ENCODE measurements around the gene SEC23IP.

The SEC23IP gene

DNA sequence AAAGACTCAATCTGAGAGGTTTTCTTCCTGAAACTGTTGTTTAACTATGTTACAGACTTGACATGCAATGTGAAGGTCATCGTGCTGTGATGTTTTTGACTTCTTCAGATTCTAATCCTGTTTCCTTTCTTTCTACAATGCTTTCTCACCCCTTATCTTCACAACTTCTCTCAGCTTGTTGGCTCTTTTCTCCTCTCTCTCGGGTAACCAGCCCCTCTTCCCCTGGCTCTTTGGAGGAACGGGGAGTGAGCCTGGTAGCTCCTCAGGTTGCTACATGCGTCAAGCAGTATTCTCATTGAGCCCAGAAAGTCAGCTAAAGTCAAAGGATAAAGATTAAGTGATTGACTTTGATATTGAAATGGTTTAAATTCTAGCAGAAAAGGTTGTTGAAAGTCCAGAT lies 40.1 kb downstream of the SEC23IP start:
- no peak overlapping the region for H2AFZ ChIP-seq
- H3K4me2 ChIP-seq (ENCODE audit: low read length) = no peak overlapping the region
- no peak overlapping the region for H3K27ac ChIP-seq
- H3K79me2 ChIP-seq = no peaks in the 10 kb centered on the region
- no peaks in the 10 kb centered on the region for H3K4me1 ChIP-seq
- H3K27me3 ChIP-seq (ENCODE audit: control insufficient read depth, insufficient read depth, low read length) = no peaks in the 10 kb centered on the region
- no peak overlapping the region for H3K9ac ChIP-seq
- no peaks in the 10 kb centered on the region for H3K9me3 ChIP-seq (ENCODE audit: control insufficient read depth, low read length)
- no peaks in the 10 kb centered on the region for H3K36me3 ChIP-seq (ENCODE audit: control insufficient read depth, insufficient read depth, low read length)
- H3K4me3 ChIP-seq (ENCODE audit: low read depth, low read length) = no peak overlapping the region
- no peak for TF ChIP-seq CTCF (IDR thresholded peaks at IDR 0.05)

DNA sequence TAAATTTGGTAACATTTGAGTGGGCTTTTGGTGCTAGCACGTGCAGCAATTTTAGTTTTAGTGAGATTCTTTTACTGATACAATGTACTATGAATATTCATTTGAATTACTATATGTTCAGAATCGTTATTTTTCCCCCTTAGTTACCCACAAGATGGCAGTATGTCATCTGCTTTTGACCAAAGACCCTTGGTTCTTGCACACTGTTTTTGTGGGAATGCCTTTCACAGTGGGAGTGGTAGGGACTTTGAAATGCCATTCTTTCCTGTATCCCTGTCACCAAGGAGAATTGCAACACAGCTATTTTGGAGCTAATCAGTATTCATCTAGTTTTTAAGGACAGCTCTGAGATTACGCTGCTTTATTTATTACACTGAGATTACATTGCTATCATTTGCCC lies 40.6 kb downstream of the SEC23IP start:
- Histone ChIP-seq H3K4me3 (ENCODE audit: low read depth, low read length) (no peak overlapping the region), H3K4me2 (ENCODE audit: low read length) (no peak overlapping the region), H3K27ac (no peak overlapping the region), H3K4me1 (no peaks in the 10 kb centered on the region), H3K36me3 (ENCODE audit: control insufficient read depth, insufficient read depth, low read length) (no peaks in the 10 kb centered on the region), H3K27me3 (ENCODE audit: control insufficient read depth, insufficient read depth, low read length) (no peaks in the 10 kb centered on the region), H2AFZ (no peak overlapping the region), H3K9ac (no peak overlapping the region), H3K79me2 (no peaks in the 10 kb centered on the region), H3K9me3 (ENCODE audit: control insufficient read depth, low read length) (no peaks in the 10 kb centered on the region)
- TF ChIP-seq CTCF (IDR thresholded peaks at IDR 0.05) = no peak

DNA sequence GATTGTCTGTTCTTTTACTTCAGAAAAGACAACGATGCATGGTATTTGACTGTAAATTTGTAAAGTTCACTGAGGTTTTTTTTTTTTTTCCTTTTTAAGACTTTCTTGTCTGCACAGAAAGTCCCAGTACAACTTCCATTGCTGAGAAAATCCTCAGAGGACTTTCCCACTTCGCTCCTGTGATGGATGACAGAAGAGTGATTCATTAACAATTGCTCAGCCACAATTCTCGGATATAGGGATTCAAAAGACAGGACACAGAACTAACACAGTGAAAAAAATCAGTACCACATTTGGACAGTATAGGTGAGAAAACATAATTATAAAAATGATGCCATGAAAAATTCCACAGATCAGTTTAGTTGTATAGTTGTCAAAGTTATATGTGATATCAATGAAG lies 48.0 kb downstream of the SEC23IP start:
- Histone ChIP-seq H3K4me1 (no peaks in the 10 kb centered on the region), H3K9ac (no peak overlapping the region), H3K27me3 (ENCODE audit: control insufficient read depth, insufficient read depth, low read length) (no peaks in the 10 kb centered on the region), H3K36me3 (ENCODE audit: control insufficient read depth, insufficient read depth, low read length) (no peaks in the 10 kb centered on the region), H3K4me2 (ENCODE audit: low read length) (no peak overlapping the region), H3K9me3 (ENCODE audit: control insufficient read depth, low read length) (no peaks in the 10 kb centered on the region), H3K4me3 (ENCODE audit: low read depth, low read length) (no peak overlapping the region), H3K79me2 (no peaks in the 10 kb centered on the region), H3K27ac (no peak overlapping the region), H2AFZ (no peak overlapping the region)
- no peak for TF ChIP-seq CTCF (IDR thresholded peaks at IDR 0.05)

GRCh38 chr10:119942973-119943372 lies 50.4 kb downstream of the SEC23IP start:
- Histone ChIP-seq H3K27me3 (ENCODE audit: control insufficient read depth, insufficient read depth, low read length) (no peaks in the 10 kb centered on the region), H2AFZ (no peak overlapping the region), H3K4me1 (no peaks in the 10 kb centered on the region), H3K4me3 (ENCODE audit: low read depth, low read length) (no peak overlapping the region), H3K4me2 (ENCODE audit: low read length) (no peak overlapping the region), H3K27ac (no peak overlapping the region), H3K36me3 (ENCODE audit: control insufficient read depth, insufficient read depth, low read length) (no peaks in the 10 kb centered on the region), H3K79me2 (no peaks in the 10 kb centered on the region), H3K9me3 (ENCODE audit: control insufficient read depth, low read length) (no peaks in the 10 kb centered on the region), H3K9ac (no peak overlapping the region)
- no peak for TF ChIP-seq CTCF (IDR thresholded peaks at IDR 0.05)

- Histone ChIP-seq H3K27ac (no peak overlapping the region), H3K4me2 (ENCODE audit: low read length) (no peak overlapping the region), H3K9ac (no peak overlapping the region), H3K4me1 (no peaks in the 10 kb centered on the region), H3K9me3 (ENCODE audit: control insufficient read depth, low read length) (no peaks in the 10 kb centered on the region), H3K36me3 (ENCODE audit: control insufficient read depth, insufficient read depth, low read length) (no peaks in the 10 kb centered on the region), H3K79me2 (no peaks in the 10 kb centered on the region), H3K4me3 (ENCODE audit: low read depth, low read length) (no peak overlapping the region), H3K27me3 (ENCODE audit: control insufficient read depth, insufficient read depth, low read length) (no peaks in the 10 kb centered on the region), H2AFZ (no peak overlapping the region)
- no peak for TF ChIP-seq CTCF (IDR thresholded peaks at IDR 0.05)
Measured at GRCh38 chr10:119945805-119946204, 53.3 kb downstream of the SEC23IP start.
